GM23338 (cell line): Measurements from ENCODE around the gene TPR. TPM values are rescaled to one million over a fixed set of nuclear protein-coding genes. Genes with fewer than 3 reads are reported as not detected.
"Not testable (repeated sequence)": the region's sequence is repeated elsewhere in the genome, so short reads cannot be mapped to it uniquely, and the experiment has no call there.

Experiments
- ATAC-seq: fragments of 200-7000 bp; cut with Tn5 transposase; 3 replicates; pipeline ENCODE4 v1.9.1; 2020
- DNase-seq: peaks from one replicate; pipeline ENCODE4 v3.0.0-alpha.2; 2015; ENCODE audit warnings: low spot score
- H2AFZ ChIP-seq: fragments of 200-600 bp; sonication (generic); 2 replicates; pipeline ENCODE4 v1.8.0; 2016; ENCODE audit warnings: antibody characterized with exemption, mild to moderate bottlenecking, moderate library complexity
- H3F3A ChIP-seq: fragments of 200-600 bp; sonication (generic); replicated peaks from 2 replicates; pipeline ENCODE4 v1.8.0; 2017; ENCODE audit warnings: antibody characterized with exemption, mixed run types, low read depth
- H3K27ac ChIP-seq: fragments of 200-600 bp; sonication (generic); 2 replicates; pipeline ENCODE4 v1.6.1; 2016; ENCODE audit warnings: low read depth
- H3K27me3 ChIP-seq: fragments of 200-600 bp; sonication (generic); 2 replicates; pipeline ENCODE4 v1.8.0; 2016; ENCODE audit warnings: mild to moderate bottlenecking, mixed run types, moderate library complexity; ENCODE audit not compliant: insufficient read depth
- H3K36me3 ChIP-seq: fragments of 200-600 bp; sonication (generic); 2 replicates; pipeline ENCODE4 v1.8.0; 2016; ENCODE audit warnings: mild to moderate bottlenecking; ENCODE audit not compliant: insufficient read depth
- H3K4me1 ChIP-seq: fragments of 200-600 bp; sonication (generic); 2 replicates; pipeline ENCODE4 v1.8.0; 2016; ENCODE audit warnings: mild to moderate bottlenecking, moderate library complexity; ENCODE audit not compliant: insufficient read depth
- H3K4me2 ChIP-seq: fragments of 200-600 bp; sonication (generic); 2 replicates; pipeline ENCODE4 v1.7.1; 2017; ENCODE audit warnings: mixed run types
- H3K4me3 ChIP-seq: fragments of 200-600 bp; sonication (generic); 2 replicates; pipeline ENCODE4 v1.6.1; 2016; ENCODE audit warnings: mixed run types
- H3K79me2 ChIP-seq: fragments of 200-600 bp; sonication (generic); replicated peaks from 2 replicates; pipeline ENCODE4 v1.8.0; 2017; ENCODE audit warnings: mild to moderate bottlenecking; ENCODE audit not compliant: insufficient read depth
- H3K9me2 ChIP-seq: fragments of 200-600 bp; sonication (generic); 2 replicates; pipeline ENCODE4 v1.8.0; 2017; ENCODE audit not compliant: insufficient read depth
- H4K20me1 ChIP-seq: fragments of 200-600 bp; sonication (generic); replicated peaks from 2 replicates; pipeline ENCODE4 v1.8.0; 2017; ENCODE audit warnings: mild to moderate bottlenecking; ENCODE audit not compliant: insufficient read depth
- H3K27ac Mint-ChIP-seq: 2 replicates; pipeline ENCODE4 v1.8.0; 2020; ENCODE audit warnings: inconsistent platforms, mild to moderate bottlenecking, moderate library complexity, mixed read lengths
- H3K27me3 Mint-ChIP-seq: 3 replicates; pipeline ENCODE4 v1.8.0; 2022; ENCODE audit warnings: low read depth, mild to moderate bottlenecking, moderate library complexity, mixed read lengths, inconsistent platforms; ENCODE audit not compliant: insufficient read depth, poor library complexity
- H3K36me3 Mint-ChIP-seq: 3 replicates; pipeline ENCODE4 v1.8.0; 2021; ENCODE audit warnings: low read depth, mild to moderate bottlenecking, inconsistent platforms, moderate library complexity, mixed read lengths
- H3K4me1 Mint-ChIP-seq: 3 replicates; pipeline ENCODE4 v1.8.0; 2020; ENCODE audit warnings: mild to moderate bottlenecking, inconsistent platforms, mixed read lengths
- H3K4me3 Mint-ChIP-seq: 3 replicates; pipeline ENCODE4 v1.8.0; 2021; ENCODE audit warnings: moderate library complexity, mild to moderate bottlenecking, inconsistent platforms, mixed read lengths
- H3K9me3 Mint-ChIP-seq: 3 replicates; pipeline ENCODE4 v1.8.0; 2020; ENCODE audit warnings: moderate library complexity, mild to moderate bottlenecking, inconsistent platforms, mixed read lengths
- CREB1 ChIP-seq: fragments of 250-450 bp; sonication (Bioruptor Pico); IDR thresholded peaks from 2 replicates; pipeline ENCODE4 v1.5.0; 2020; ENCODE audit warnings: low read depth, mild to moderate bottlenecking, moderate library complexity
- CTCF ChIP-seq, 2 experiments: fragments of 200-600 bp in 1 of 2; sonication (generic) in 1 of 2; conservative IDR thresholded peaks; 2 replicates each; pipeline versions ENCODE4 v1.5.1 to v1.6.1; 2016 to 2017; ENCODE audit warnings: antibody characterized with exemption in 2 of 2, low read depth in 2 of 2, mild to moderate bottlenecking in 2 of 2, moderate library complexity in 1 of 2
- EZH2 ChIP-seq: fragments of 200-600 bp; sonication (generic); IDR thresholded peaks from one replicate; pipeline ENCODE4 v1.8.0; 2017; ENCODE audit warnings: antibody characterized with exemption, mild to moderate bottlenecking, low read depth; ENCODE audit not compliant: unreplicated experiment
- EZH2phosphoT487 ChIP-seq: fragments of 200-600 bp; sonication (generic); IDR thresholded peaks from one replicate; pipeline ENCODE4 v1.8.1; 2018; ENCODE audit warnings: antibody characterized with exemption; ENCODE audit not compliant: unreplicated experiment
- JUNB ChIP-seq: IDR thresholded peaks from one replicate; pipeline ENCODE4 v1.6.1; 2016; ENCODE audit warnings: antibody characterized with exemption; ENCODE audit not compliant: unreplicated experiment
- NANOG ChIP-seq: IDR thresholded peaks from 2 replicates; pipeline ENCODE4 v1.6.1; 2016; ENCODE audit warnings: antibody characterized with exemption, borderline replicate concordance
- POLR2AphosphoS5 ChIP-seq: IDR thresholded peaks from 2 replicates; pipeline ENCODE4 v1.6.1; 2016; ENCODE audit warnings: antibody characterized with exemption, low read depth
- STAT1 ChIP-seq: IDR thresholded peaks from one replicate; pipeline ENCODE4 v1.6.1; 2016; ENCODE audit warnings: antibody characterized with exemption; ENCODE audit not compliant: unreplicated experiment
- ZNF114 ChIP-seq: fragments of 250-450 bp; sonication (Bioruptor Pico); IDR thresholded peaks from 2 replicates; pipeline ENCODE4 v1.5.0; 2020; ENCODE audit warnings: mild to moderate bottlenecking, moderate library complexity
- ZNF331 ChIP-seq: fragments of 250-450 bp; sonication (Bioruptor Pico); IDR thresholded peaks from 2 replicates; pipeline ENCODE4 v1.5.0; 2020; ENCODE audit warnings: low read depth, mild to moderate bottlenecking, moderate library complexity
- polyA plus RNA-seq: library from polyadenylated mRNA; unstranded; fragments of >200 nt; fragmentation: Nextera tagmentation; extraction: Ambion mirVana; gene quantifications from 2 replicates; pipeline ENCODE4 v1.2.1, GENCODE V29; 2016
- total RNA-seq: library from RNA; depleted of rRNA; stranded (reverse); fragments of >200 nt; shearing (Covaris generic); gene quantifications from 2 replicates; pipeline ENCODE4 v1.2.3, GENCODE V29; 2014
- TF ChIP-seq, protein P1 (sequence below): IDR thresholded peaks from 2 replicates; pipeline ENCODE4 v1.6.1; 2016; ENCODE audit warnings: antibody characterized with exemption

The TPR gene
- total and polyA plus RNA-seq, 2 experiments from 2014 or later: 108 to 220 TPM

DNA sequence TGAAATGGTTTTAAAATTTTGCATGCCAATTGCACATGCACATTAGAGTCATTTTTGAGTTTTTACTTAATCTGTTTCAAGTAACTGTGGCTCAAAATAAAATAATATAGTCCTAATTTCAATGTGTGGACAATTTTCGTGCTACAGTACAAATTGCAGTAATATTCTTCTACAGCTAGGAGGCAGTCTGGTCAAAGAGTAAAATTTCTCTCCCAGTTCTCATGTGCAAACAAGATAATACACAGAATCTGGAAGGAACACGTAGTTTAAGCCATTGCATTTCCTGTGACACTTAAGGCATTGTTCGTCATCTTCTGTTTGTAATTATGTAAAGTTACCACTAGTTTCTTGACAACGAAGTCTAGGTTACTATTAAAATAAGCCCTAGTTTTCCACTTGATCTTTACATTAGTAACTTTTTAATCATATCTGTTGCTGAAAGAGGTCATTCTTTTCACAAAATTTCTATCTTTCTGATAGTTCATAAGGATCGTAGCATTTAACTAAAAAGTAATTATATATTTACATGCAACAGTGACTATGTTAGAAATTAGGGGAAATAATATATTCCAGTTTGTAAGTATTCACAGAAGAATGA lies 29.5 kb upstream of the TPR start:
- ATAC-seq: no peak
- peaks cover 11% of the 10 kb centered on the region for H3K36me3 ChIP-seq

DNA sequence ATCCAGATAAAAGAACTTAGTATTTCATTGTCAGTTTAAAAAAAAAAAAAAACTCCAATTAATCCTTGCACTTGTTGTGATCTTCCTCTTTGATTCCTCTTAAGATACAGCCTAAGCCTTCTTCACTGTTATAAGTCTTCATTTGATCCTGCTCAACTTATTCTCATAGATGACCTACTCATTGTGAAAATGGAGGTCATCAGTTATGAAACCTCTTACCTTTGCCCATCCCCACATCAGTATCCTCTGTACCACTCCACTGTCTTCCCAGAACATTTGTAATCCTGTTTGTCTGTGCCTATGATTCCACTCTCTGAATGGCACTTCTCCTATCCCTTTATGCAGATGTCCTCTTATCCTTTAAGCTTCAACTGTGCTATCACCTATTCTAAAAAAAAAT lies 28.6 kb upstream of the TPR start:
- H2AFZ ChIP-seq: no peak overlapping the region
- H3K27me3 Mint-ChIP-seq: no peaks in the 10 kb centered on the region
- H3K4me3 ChIP-seq: no peak overlapping the region
- H3F3A ChIP-seq: no peaks in the 10 kb centered on the region
- ATAC-seq (no peak), DNase-seq (no peak)
- H3K9me2 ChIP-seq: no peaks in the 10 kb centered on the region
- no peak overlapping the region for H3K27ac Mint-ChIP-seq
- no peaks in the 10 kb centered on the region for H3K4me1 Mint-ChIP-seq
- peaks cover 26% of the 10 kb centered on the region; the same call in 2 of the 3 replicates for H3K36me3 Mint-ChIP-seq
- no peak overlapping the region for H3K4me2 ChIP-seq
- no peaks in the 10 kb centered on the region for H3K27me3 ChIP-seq
- H3K4me1 ChIP-seq: no peaks in the 10 kb centered on the region
- H3K79me2 ChIP-seq: no peaks in the 10 kb centered on the region
- peaks cover 18% of the 10 kb centered on the region for H3K36me3 ChIP-seq
- H3K9me3 Mint-ChIP-seq: no peaks in the 10 kb centered on the region
- H4K20me1 ChIP-seq: no peaks in the 10 kb centered on the region
- TF ChIP-seq CREB1: no peak
- TF ChIP-seq STAT1: no peak
- no peak for TF ChIP-seq EZH2phosphoT487
- TF ChIP-seq NANOG: no peak
- no peak for TF ChIP-seq ZNF114 (CRISPR knock-in tag)
- TF ChIP-seq, protein P1, sequence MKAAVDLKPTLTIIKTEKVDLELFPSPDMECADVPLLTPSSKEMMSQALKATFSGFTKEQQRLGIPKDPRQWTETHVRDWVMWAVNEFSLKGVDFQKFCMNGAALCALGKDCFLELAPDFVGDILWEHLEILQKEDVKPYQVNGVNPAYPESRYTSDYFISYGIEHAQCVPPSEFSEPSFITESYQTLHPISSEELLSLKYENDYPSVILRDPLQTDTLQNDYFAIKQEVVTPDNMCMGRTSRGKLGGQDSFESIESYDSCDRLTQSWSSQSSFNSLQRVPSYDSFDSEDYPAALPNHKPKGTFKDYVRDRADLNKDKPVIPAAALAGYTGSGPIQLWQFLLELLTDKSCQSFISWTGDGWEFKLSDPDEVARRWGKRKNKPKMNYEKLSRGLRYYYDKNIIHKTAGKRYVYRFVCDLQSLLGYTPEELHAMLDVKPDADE: no peak
- no peak for TF ChIP-seq ZNF331 (CRISPR knock-in tag)
- no peak for TF ChIP-seq JUNB
- no peak for TF ChIP-seq CTCF (conservative IDR thresholded peaks at IDR 0.05; ENCODE audit: low read depth in 2 of 2)
- TF ChIP-seq EZH2: no peak
- TF ChIP-seq POLR2AphosphoS5: no peak
- H3K4me3 Mint-ChIP-seq: no peak overlapping the region
- no peak overlapping the region for H3K27ac ChIP-seq

More for the DNA sequence above, 29.5 kb upstream of the TPR start:
- no peak overlapping the region for H3K4me3 Mint-ChIP-seq
- no peaks in the 10 kb centered on the region for H3K27me3 Mint-ChIP-seq
- Histone ChIP-seq H2AFZ (no peak overlapping the region), H3K27me3 (no peaks in the 10 kb centered on the region), H4K20me1 (peaks cover 5% of the 10 kb centered on the region; the same call in 1 of the 2 replicates), H3F3A (no peaks in the 10 kb centered on the region), H3K27ac (no peak overlapping the region), H3K4me1 (no peaks in the 10 kb centered on the region), H3K4me2 (no peak overlapping the region), H3K79me2 (no peaks in the 10 kb centered on the region), H3K4me3 (no peak overlapping the region), H3K9me2 (no peaks in the 10 kb centered on the region)
- peak; percentile 42 for DNase-seq
- no peaks in the 10 kb centered on the region for H3K9me3 Mint-ChIP-seq
- H3K27ac Mint-ChIP-seq: no peak overlapping the region
- TF ChIP-seq CTCF (conservative IDR thresholded peaks at IDR 0.05; ENCODE audit: low read depth in 2 of 2): peak; percentile 57 to 78
- TF ChIP-seq EZH2: no peak
- H3K4me1 Mint-ChIP-seq: no peaks in the 10 kb centered on the region
- H3K36me3 Mint-ChIP-seq: peaks cover 20% of the 10 kb centered on the region; the same call in 2 of the 3 replicates

GRCh38 chr1:186401446-186401845 lies 26.4 kb upstream of the TPR start:
- H3K27me3 ChIP-seq, H3K27me3 Mint-ChIP-seq, ATAC-seq: not testable (repeated sequence)

GRCh38 chr1:186392711-186393110 lies 17.7 kb upstream of the TPR start:
- ATAC-seq, H3K4me2 ChIP-seq, DNase-seq, H3F3A ChIP-seq, H3K27ac Mint-ChIP-seq, H2AFZ ChIP-seq, H3K27ac ChIP-seq, H4K20me1 ChIP-seq, H3K4me1 ChIP-seq, H3K9me2 ChIP-seq, H3K79me2 ChIP-seq, H3K4me1 Mint-ChIP-seq, H3K4me3 ChIP-seq, H3K4me3 Mint-ChIP-seq, H3K27me3 Mint-ChIP-seq, H3K27me3 ChIP-seq, H3K9me3 Mint-ChIP-seq: not testable (repeated sequence)
- peaks cover 31% of the 10 kb centered on the region; the same call in 1 of the 2 replicates for H3K36me3 ChIP-seq
- H3K36me3 Mint-ChIP-seq: peaks cover 41% of the 10 kb centered on the region

More at GRCh38 chr1:186401446-186401845, 26.4 kb upstream of the TPR start:
- peaks cover 19% of the 10 kb centered on the region; the same call in 2 of the 3 replicates for H3K36me3 Mint-ChIP-seq
- not testable (repeated sequence) for H3K4me1 Mint-ChIP-seq, H3K4me3 Mint-ChIP-seq, H3F3A ChIP-seq, H3K9me2 ChIP-seq, DNase-seq, H3K4me2 ChIP-seq, H3K4me1 ChIP-seq, H3K27ac Mint-ChIP-seq, H3K4me3 ChIP-seq, H3K27ac ChIP-seq, H3K79me2 ChIP-seq, H4K20me1 ChIP-seq, H2AFZ ChIP-seq, H3K9me3 Mint-ChIP-seq
- peaks cover 25% of the 10 kb centered on the region for H3K36me3 ChIP-seq
